IMR-90 (cell line): ENCODE data around the gene CCSER2. TPM values are rescaled to one million over a fixed set of nuclear protein-coding genes. Genes with fewer than 3 reads are reported as not detected.
A peak's percentile ranks its signal among the peaks of the same experiment; 100 is the strongest.

Experiments used
- ATAC-seq: fragments of 200-7000 bp; cut with Tn5 transposase; 2 replicates; pipeline ENCODE4 v1.9.1; 2020; ENCODE audit warnings: low read depth, mild to moderate bottlenecking, moderate library complexity
- BruUV-seq: library from RNA; stranded (reverse); fragments of 400-500 nt; replicated peaks from 2 replicates; lab custom pipeline; 2021; lab: Mats Ljungman, UMichigan
- CTCF ChIA-PET: fragments of 300-600 bp; formaldehyde crosslinking; extraction: SDS; loops from one replicate; lab custom pipeline; 2021; ENCODE audit warnings: antibody characterized with exemption; lab: Yijun Ruan, JAX
- POLR2A ChIA-PET: fragments of 300-600 bp; sonication (Branson Sonifier 250); formaldehyde crosslinking; loops from one replicate; lab custom pipeline; 2022; ENCODE audit warnings: antibody characterized with exemption; ENCODE audit not compliant: unreplicated experiment; lab: Charles Lee
- DNase-seq: peaks from one replicate; pipeline ENCODE4 v3.0.0; 2013
- H2AFZ ChIP-seq: replicated peaks from 2 replicates; pipeline ENCODE3; 2013; ENCODE audit warnings: low read length, mild to moderate bottlenecking; ENCODE audit not compliant: poor library complexity
- H2AK5ac ChIP-seq: 2 replicates; pipeline ENCODE4 v1.6.1; 2013; ENCODE audit warnings: low read depth, low read length, inconsistent platforms
- H2AK9ac ChIP-seq: replicated peaks from 2 replicates; pipeline ENCODE3; 2013; ENCODE audit warnings: mild to moderate bottlenecking, low read depth, low read length, moderate library complexity; ENCODE audit not compliant: poor library complexity
- H2BK120ac ChIP-seq: 2 replicates; pipeline ENCODE4 v1.6.1; 2013; ENCODE audit warnings: low read depth, low read length, inconsistent platforms
- H2BK15ac ChIP-seq: 3 replicates; pipeline ENCODE4 v1.6.1; 2013; ENCODE audit warnings: low read depth, low read length, inconsistent platforms
- H2BK20ac ChIP-seq: 2 replicates; pipeline ENCODE4 v1.6.1; 2013; ENCODE audit warnings: low read depth, mild to moderate bottlenecking, inconsistent platforms, low read length, moderate library complexity
- H2BK5ac ChIP-seq: 2 replicates; pipeline ENCODE4 v1.6.1; 2013; ENCODE audit warnings: mild to moderate bottlenecking, low read depth, low read length, inconsistent platforms; ENCODE audit not compliant: poor library complexity, severe bottlenecking
- H3K14ac ChIP-seq: replicated peaks from 2 replicates; pipeline ENCODE4 v1.6.1; 2013; ENCODE audit warnings: low read depth, low read length, inconsistent platforms
- H3K18ac ChIP-seq: 2 replicates; pipeline ENCODE4 v1.6.1; 2013; ENCODE audit warnings: low read depth, low read length, control low read depth
- H3K23ac ChIP-seq: 2 replicates; pipeline ENCODE4 v1.6.1; 2013; ENCODE audit warnings: low read depth, low read length, inconsistent platforms
- H3K27ac ChIP-seq: 2 replicates; pipeline ENCODE4 v1.5.1; 2013; ENCODE audit warnings: mild to moderate bottlenecking, control low read depth, low read length; ENCODE audit not compliant: insufficient read depth
- H3K27me3 ChIP-seq: 2 replicates; pipeline ENCODE4 v1.6.1; 2013; ENCODE audit warnings: low read length; ENCODE audit not compliant: control insufficient read depth, insufficient read depth
- H3K36me3 ChIP-seq: 2 replicates; pipeline ENCODE4 v1.6.1; 2013; ENCODE audit warnings: low read length, mixed read lengths; ENCODE audit not compliant: control insufficient read depth, insufficient read depth
- H3K4ac ChIP-seq: 2 replicates; pipeline ENCODE4 v1.6.1; 2013; ENCODE audit warnings: low read depth, low read length, inconsistent platforms
- H3K4me1 ChIP-seq: 2 replicates; pipeline ENCODE4 v1.6.1; 2013; ENCODE audit warnings: low read length, mixed read lengths; ENCODE audit not compliant: control insufficient read depth, insufficient read depth
- H3K4me2 ChIP-seq: 2 replicates; pipeline ENCODE4 v1.6.1; 2013; ENCODE audit warnings: low read depth, mild to moderate bottlenecking, control low read depth, low read length, moderate library complexity
- H3K4me3 ChIP-seq: 2 replicates; pipeline ENCODE4 v1.5.1; 2013; ENCODE audit warnings: low read depth, mild to moderate bottlenecking, control low read depth, low read length, moderate library complexity; ENCODE audit not compliant: insufficient read depth
- H3K56ac ChIP-seq: 2 replicates; pipeline ENCODE4 v1.6.1; 2013; ENCODE audit warnings: low read length, inconsistent platforms; ENCODE audit not compliant: insufficient read depth; ENCODE audit errors: extremely low read depth
- H3K79me1 ChIP-seq, 2 experiments: 2 replicates each; pipeline ENCODE4 v1.6.1; 2013; ENCODE audit warnings: low read length in 2 of 2, inconsistent platforms in 1 of 2, low read depth in 1 of 2
- H3K9ac ChIP-seq: 2 replicates; pipeline ENCODE4 v1.6.1; 2013; ENCODE audit warnings: low read depth, low read length, control low read depth
- H3K9me1 ChIP-seq: 2 replicates; pipeline ENCODE4 v1.6.1; 2013; ENCODE audit warnings: low read length, inconsistent platforms; ENCODE audit not compliant: insufficient read depth
- H3K9me3 ChIP-seq: 2 replicates; pipeline ENCODE4 v1.6.1; 2013; ENCODE audit warnings: low read length; ENCODE audit not compliant: control insufficient read depth, insufficient read depth
- H4K20me1 ChIP-seq: 2 replicates; pipeline ENCODE4 v1.6.1; 2013; ENCODE audit warnings: low read length, inconsistent platforms; ENCODE audit not compliant: insufficient read depth
- H4K5ac ChIP-seq: 2 replicates; pipeline ENCODE4 v1.6.1; 2013; ENCODE audit warnings: mild to moderate bottlenecking, low read depth, low read length, control low read depth
- H4K8ac ChIP-seq, 2 experiments: 2 replicates each; pipeline ENCODE4 v1.6.1; 2013; ENCODE audit warnings: low read depth in 2 of 2, low read length in 2 of 2, control low read depth in 1 of 2, inconsistent platforms in 1 of 2
- H4K91ac ChIP-seq: 2 replicates; pipeline ENCODE4 v1.6.1; 2013; ENCODE audit warnings: low read depth, low read length, inconsistent platforms; ENCODE audit not compliant: insufficient read depth
- BHLHE40 ChIP-seq: fragments of 150-350 bp; IDR thresholded peaks from 2 replicates; pipeline ENCODE4 v1.6.1; 2016; ENCODE audit warnings: mild to moderate bottlenecking, low read depth, low read length
- CEBPB ChIP-seq: IDR thresholded peaks from 2 replicates; pipeline ENCODE4 v1.6.1; 2012; ENCODE audit warnings: low read depth, low read length, improper control_type of control experiment
- CHD1 ChIP-seq: IDR thresholded peaks from 2 replicates; pipeline ENCODE4 v1.6.1; 2012; ENCODE audit warnings: low read depth, low read length, improper control_type of control experiment
- FOS ChIP-seq: fragments of 150-350 bp; IDR thresholded peaks from 2 replicates; pipeline ENCODE4 v1.6.1; 2016; ENCODE audit warnings: low read depth, low read length
- MAFK ChIP-seq: IDR thresholded peaks from 2 replicates; pipeline ENCODE4 v1.6.1; 2012; ENCODE audit warnings: low read depth, low read length, improper control_type of control experiment
- MAZ ChIP-seq: IDR thresholded peaks from 2 replicates; pipeline ENCODE4 v1.6.1; 2012; ENCODE audit warnings: low read depth, mild to moderate bottlenecking, low read length, improper control_type of control experiment, moderate library complexity, borderline replicate concordance
- MXI1 ChIP-seq: IDR thresholded peaks from 2 replicates; pipeline ENCODE4 v1.6.1; 2012; ENCODE audit warnings: low read depth, mild to moderate bottlenecking, low read length, moderate library complexity, borderline replicate concordance
- NFE2L2 ChIP-seq: fragments of 150-350 bp; IDR thresholded peaks from 2 replicates; pipeline ENCODE4 v1.6.1; 2016; ENCODE audit warnings: low read depth, mild to moderate bottlenecking, low read length
- POLR2A ChIP-seq: IDR thresholded peaks from 2 replicates; pipeline ENCODE4 v1.6.1; 2012; ENCODE audit warnings: mild to moderate bottlenecking, low read depth, low read length
- RAD21 ChIP-seq: IDR thresholded peaks from 2 replicates; pipeline ENCODE4 v1.6.1; 2012; ENCODE audit warnings: low read length, improper control_type of control experiment
- RCOR1 ChIP-seq: IDR thresholded peaks from 2 replicates; pipeline ENCODE4 v1.6.1; 2012; ENCODE audit warnings: mild to moderate bottlenecking, low read length, improper control_type of control experiment; ENCODE audit not compliant: insufficient replicate concordance
- RFX5 ChIP-seq: IDR thresholded peaks from 2 replicates; pipeline ENCODE4 v1.8.0; 2012; ENCODE audit warnings: low read depth, mild to moderate bottlenecking, low read length, moderate library complexity
- SMC3 ChIP-seq: fragments of 150-350 bp; IDR thresholded peaks from 2 replicates; pipeline ENCODE4 v1.6.1; 2016; ENCODE audit warnings: low read depth, mild to moderate bottlenecking, antibody characterized with exemption, low read length, moderate library complexity
- USF2 ChIP-seq: fragments of 150-350 bp; IDR thresholded peaks from 2 replicates; pipeline ENCODE4 v1.6.1; 2017; ENCODE audit warnings: mild to moderate bottlenecking, antibody characterized with exemption, low read length, low read depth
- WGBS, 2 experiments: methylation state at CpG; one replicate each; pipeline versions ENCODE4 v1.1.5 to v1.1.7; 2013; ENCODE audit warnings: missing lambda C conversion rate in 2 of 2; ENCODE audit not compliant: insufficient read length in 1 of 2; ENCODE audit errors: extremely low coverage in 2 of 2; 5-methylcytosine and 5-hydroxymethylcytosine counted together
- dilution Hi-C: fragments of 300-500 bp; cut with HindIII; formaldehyde crosslinking; loops from one replicate; pipeline ENCODE4 v1.14.3; 2018; ENCODE audit warnings: low sequenced_read_pairs; ENCODE audit not compliant: unreplicated experiment
- in situ Hi-C: fragments of 300-500 bp; cut with MboI; formaldehyde crosslinking; loops from 3 replicates; pipeline ENCODE4 v1.14.3; 2019; ENCODE audit warnings: low sequenced_read_pairs, inconsistent platforms, mixed read lengths
- intact Hi-C: fragments of 100-400 bp; cut with micrococcal nuclease; formaldehyde crosslinking; loops from 2 replicates; pipeline ENCODE4 v1.10.0; 2022
- polyA plus RNA-seq, 3 experiments: library from polyadenylated mRNA; depleted of rRNA; stranded (reverse); fragments of >200 nt; gene quantifications; 2 replicates each; pipeline ENCODE4 v1.2.3, GENCODE V29; 2012; ENCODE audit warnings: low replicate concordance in 1 of 3
- total RNA-seq: library from RNA; depleted of rRNA; stranded (reverse); fragments of >200 nt; gene quantifications from 2 replicates; pipeline ENCODE4 v1.2.3, GENCODE V29; 2012
- TF ChIP-seq, protein P1 (sequence below): fragments of 150-350 bp; IDR thresholded peaks from 2 replicates; pipeline ENCODE4 v1.6.1; 2016; ENCODE audit warnings: low read depth, mild to moderate bottlenecking, low read length, moderate library complexity, borderline replicate concordance
- TF ChIP-seq, protein P2 (sequence below): conservative IDR thresholded peaks from 2 replicates; pipeline ENCODE4 v1.5.1; 2012; ENCODE audit warnings: mild to moderate bottlenecking, low read depth, low read length, improper control_type of control experiment

The CCSER2 gene
- total and polyA plus RNA-seq, 2 of the 4 experiments (the other 2 are of a cell fraction) = 20.4 to 31.7 TPM

GRCh38 chr10:84293574-84294016, 34.8 kb upstream of the CCSER2 start:
- ChIA-PET CTCF (no interaction called here), POLR2A (no interaction called here)
- H3K4me2 ChIP-seq = no peak overlapping the region
- H3K4me1 ChIP-seq = peaks cover 13% of the 10 kb centered on the region
- WGBS, 2 experiments = 51% methylated on average over 3 of the region's 4 CpGs; no CpG with 5 or more reads in 1 of the 2 experiments
- no peak for ATAC-seq
- H3K18ac ChIP-seq = no peak overlapping the region
- no peak overlapping the region for H3K14ac ChIP-seq
- peaks cover 19% of the 10 kb centered on the region for H3K9me1 ChIP-seq
- H2BK15ac ChIP-seq = no peak overlapping the region
- H3K79me1 ChIP-seq = 0 out of 4 replicates have a peak, but pooled peaks cover 0 to 4% of the 10 kb centered on the region in 2 experiments
- BruUV-seq = no TSS peak
- H3K27me3 ChIP-seq = peaks cover 4% of the 10 kb centered on the region; the same call in 1 of the 2 replicates
- H4K91ac ChIP-seq = no peak overlapping the region
- no peak for TF ChIP-seq MAFK
- no peak for TF ChIP-seq BHLHE40
- no peak for TF ChIP-seq POLR2A
- no peak for TF ChIP-seq CEBPB
- TF ChIP-seq MXI1 = no peak
- no peak for TF ChIP-seq SMC3
- TF ChIP-seq USF2 = no peak
- TF ChIP-seq, protein P1, sequence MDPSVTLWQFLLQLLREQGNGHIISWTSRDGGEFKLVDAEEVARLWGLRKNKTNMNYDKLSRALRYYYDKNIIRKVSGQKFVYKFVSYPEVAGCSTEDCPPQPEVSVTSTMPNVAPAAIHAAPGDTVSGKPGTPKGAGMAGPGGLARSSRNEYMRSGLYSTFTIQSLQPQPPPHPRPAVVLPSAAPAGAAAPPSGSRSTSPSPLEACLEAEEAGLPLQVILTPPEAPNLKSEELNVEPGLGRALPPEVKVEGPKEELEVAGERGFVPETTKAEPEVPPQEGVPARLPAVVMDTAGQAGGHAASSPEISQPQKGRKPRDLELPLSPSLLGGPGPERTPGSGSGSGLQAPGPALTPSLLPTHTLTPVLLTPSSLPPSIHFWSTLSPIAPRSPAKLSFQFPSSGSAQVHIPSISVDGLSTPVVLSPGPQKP = no peak
- TF ChIP-seq CHD1 = no peak
- TF ChIP-seq RCOR1 = no peak
- TF ChIP-seq RFX5 = no peak
- no peak for TF ChIP-seq RAD21
- TF ChIP-seq, protein P2, sequence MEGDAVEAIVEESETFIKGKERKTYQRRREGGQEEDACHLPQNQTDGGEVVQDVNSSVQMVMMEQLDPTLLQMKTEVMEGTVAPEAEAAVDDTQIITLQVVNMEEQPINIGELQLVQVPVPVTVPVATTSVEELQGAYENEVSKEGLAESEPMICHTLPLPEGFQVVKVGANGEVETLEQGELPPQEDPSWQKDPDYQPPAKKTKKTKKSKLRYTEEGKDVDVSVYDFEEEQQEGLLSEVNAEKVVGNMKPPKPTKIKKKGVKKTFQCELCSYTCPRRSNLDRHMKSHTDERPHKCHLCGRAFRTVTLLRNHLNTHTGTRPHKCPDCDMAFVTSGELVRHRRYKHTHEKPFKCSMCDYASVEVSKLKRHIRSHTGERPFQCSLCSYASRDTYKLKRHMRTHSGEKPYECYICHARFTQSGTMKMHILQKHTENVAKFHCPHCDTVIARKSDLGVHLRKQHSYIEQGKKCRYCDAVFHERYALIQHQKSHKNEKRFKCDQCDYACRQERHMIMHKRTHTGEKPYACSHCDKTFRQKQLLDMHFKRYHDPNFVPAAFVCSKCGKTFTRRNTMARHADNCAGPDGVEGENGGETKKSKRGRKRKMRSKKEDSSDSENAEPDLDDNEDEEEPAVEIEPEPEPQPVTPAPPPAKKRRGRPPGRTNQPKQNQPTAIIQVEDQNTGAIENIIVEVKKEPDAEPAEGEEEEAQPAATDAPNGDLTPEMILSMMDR = no peak
- TF ChIP-seq NFE2L2 = no peak
- no peak for TF ChIP-seq FOS
- TF ChIP-seq MAZ = no peak
- H2BK120ac ChIP-seq = no peak overlapping the region
- no peak overlapping the region for H3K4ac ChIP-seq
- H2AFZ ChIP-seq = no peak overlapping the region
- no peaks in the 10 kb centered on the region for H4K20me1 ChIP-seq
- no peaks in the 10 kb centered on the region for H3K36me3 ChIP-seq
- H4K5ac ChIP-seq = no peak overlapping the region
- H2AK5ac ChIP-seq = no peak overlapping the region
- intact Hi-C loops = no loop called here
- H3K4me3 ChIP-seq = no peak overlapping the region
- DNase-seq = peak; percentile 15
- no peak overlapping the region for H3K23ac ChIP-seq
- H2AK9ac ChIP-seq = no peak overlapping the region
- H4K8ac ChIP-seq = no peak overlapping the region
- H3K9ac ChIP-seq = no peak overlapping the region
- H3K27ac ChIP-seq = no peak overlapping the region
- H2BK20ac ChIP-seq = no peak overlapping the region
- no peak overlapping the region for H2BK5ac ChIP-seq
- no peak overlapping the region for H3K56ac ChIP-seq
- dilution Hi-C loops = no loop called here
- in situ Hi-C loops = no loop called here
- no peaks in the 10 kb centered on the region for H3K9me3 ChIP-seq
